GM19467 (cell line): ENCODE results near the gene CNTN4.

Experiments
- ATAC-seq: cut with Tn5 transposase; IDR thresholded peaks from one replicate; pipeline ENCODE4 v1.9.1; 2021; ENCODE audit warnings: mild to moderate bottlenecking, moderate library complexity; ENCODE audit not compliant: unreplicated experiment

The CNTN4 gene

GRCh38 chr3:2375376-2375775 is 276.7 kb downstream of the CNTN4 start:
- no peak for ATAC-seq

- ATAC-seq, result no peak
Observed at GRCh38 chr3:2377281-2377680, 278.6 kb downstream of the CNTN4 start.

DNA sequence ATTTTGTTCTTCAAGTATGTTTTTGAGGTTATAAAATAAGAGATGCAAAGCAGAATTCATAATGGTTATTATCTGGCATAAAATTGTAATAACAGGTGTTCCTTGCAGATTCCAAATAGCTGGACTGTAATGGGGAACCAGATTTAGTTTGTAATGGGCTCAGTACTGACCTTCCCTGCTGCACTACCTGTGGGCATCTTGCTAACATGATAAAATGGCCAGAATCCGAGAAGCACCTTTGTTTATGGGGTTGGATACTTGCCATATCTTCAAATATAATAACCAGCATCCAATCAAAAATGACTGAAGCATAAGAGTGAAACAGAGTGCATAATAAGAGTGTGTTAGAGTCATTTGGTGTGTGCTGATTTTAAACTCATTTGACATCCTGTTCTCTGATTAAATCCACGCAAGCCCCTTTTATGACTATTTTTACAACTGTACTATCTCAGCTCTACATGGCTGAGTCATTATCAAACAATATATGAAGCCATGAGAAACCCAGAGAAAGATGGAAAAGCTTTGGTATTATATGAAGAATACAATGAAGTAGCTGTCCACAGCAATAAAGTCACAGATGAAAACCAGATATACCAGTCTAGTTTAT is 292.4 kb downstream of the CNTN4 start:
- ATAC-seq, result no peak

GRCh38 chr3:2391896-2392295 is 293.2 kb downstream of the CNTN4 start:
- no peak for ATAC-seq

GRCh38 chr3:2392981-2393380 is 294.3 kb downstream of the CNTN4 start:
- ATAC-seq, result no peak

- no peak for ATAC-seq
Observed at GRCh38 chr3:2415083-2415482, 316.4 kb downstream of the CNTN4 start.

DNA sequence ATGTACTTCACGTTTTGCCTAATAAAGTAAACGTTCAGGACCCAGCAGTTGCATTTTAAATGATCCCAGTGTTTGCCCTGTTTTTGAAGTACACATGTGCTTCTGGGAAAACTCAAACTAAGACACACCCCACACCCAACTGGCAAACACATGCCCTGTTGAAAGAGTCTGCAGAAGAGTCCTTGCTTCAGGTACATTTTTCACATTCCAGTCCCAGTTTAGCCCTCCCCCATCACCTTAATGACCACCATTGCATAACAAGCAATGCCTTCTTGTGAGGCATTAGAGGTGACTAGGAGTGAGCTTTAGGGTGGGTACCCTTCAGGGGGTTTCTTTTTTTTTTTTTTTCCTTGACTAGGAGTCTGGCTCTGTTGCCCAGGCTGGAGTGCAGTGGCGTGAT is 322.3 kb downstream of the CNTN4 start:
- no peak for ATAC-seq

GRCh38 chr3:2423143-2423542 is 324.5 kb downstream of the CNTN4 start:
- ATAC-seq, result no peak

DNA sequence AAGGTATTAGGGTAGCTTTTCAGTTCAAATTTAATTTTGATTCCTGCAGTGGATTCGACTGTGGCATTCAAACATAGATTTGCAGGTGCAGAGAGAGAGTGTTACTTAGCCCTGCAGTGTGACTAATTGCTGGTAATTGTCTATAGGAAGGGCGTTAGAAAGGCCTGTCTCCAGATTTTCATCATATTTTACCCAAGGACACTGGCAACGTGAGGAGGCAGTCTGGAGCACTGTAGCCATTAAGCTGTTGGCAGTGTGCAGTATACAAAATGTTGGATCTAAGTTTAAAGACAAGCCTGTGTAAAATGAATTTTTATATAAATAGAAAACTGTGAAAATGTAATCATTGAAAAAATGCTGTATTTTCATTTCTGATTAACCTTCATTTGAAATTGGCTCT is 342.9 kb downstream of the CNTN4 start:
- ATAC-seq, result no peak

DNA sequence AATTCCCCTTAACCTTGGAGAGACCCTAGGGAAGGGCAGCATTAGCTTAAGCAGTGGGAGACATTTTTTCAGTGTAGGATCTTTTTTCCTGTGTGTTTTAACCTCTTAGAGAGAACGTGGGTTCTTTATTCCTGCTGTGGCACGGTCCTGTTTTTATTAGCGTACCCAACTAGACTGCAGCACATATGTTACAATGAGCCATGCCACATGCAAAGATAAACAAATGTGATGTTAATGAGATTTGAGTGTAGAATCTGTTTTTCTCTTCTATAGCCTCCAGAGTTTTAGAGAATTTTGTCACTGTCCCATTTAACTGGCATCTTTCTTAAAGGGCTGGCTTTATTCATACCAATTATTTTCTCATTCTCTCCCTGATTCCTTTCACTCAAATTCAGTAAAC is 347.5 kb downstream of the CNTN4 start:
- ATAC-seq, result no peak

DNA sequence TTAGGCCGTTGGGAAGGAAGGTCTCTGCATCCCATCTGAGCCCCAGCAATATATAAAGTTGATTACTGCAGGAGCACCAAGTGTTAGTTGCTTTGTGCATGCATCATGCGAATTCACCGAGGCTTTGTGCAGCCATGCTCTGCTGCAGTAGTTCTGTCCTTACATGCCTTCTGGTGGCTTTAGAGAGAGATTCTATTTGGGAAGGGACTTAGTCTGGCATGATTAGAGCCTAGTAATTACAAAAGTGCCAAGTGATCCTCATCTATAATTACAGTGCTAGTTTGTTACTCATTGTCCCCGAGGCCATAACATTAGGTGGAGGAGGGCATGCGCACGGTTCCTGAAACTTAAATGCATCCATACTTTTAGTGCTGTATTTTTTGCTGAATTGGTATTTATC is 353.6 kb downstream of the CNTN4 start:
- ATAC-seq, result no peak

DNA sequence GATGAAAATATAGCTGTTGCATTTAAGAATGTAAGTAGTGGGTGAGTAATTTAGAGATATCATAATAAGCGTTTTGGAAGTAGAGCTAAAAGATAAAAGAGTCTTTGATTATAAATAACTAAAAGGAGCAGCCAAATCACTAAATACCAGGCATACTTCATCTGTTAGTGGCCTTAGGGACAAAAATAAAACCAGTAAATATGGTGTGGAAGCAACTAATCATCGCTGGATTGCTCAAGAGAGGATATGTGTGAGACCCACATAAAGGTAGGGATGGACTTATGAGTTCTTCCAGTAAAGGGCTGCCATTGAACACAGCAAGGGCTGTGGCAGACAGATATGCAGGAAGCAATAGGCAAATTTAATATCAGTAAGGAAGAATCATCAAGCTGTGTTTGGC is 356.2 kb downstream of the CNTN4 start:
- ATAC-seq, result no peak

GRCh38 chr3:2456788-2457187 is 358.1 kb downstream of the CNTN4 start:
- ATAC-seq, result no peak

DNA sequence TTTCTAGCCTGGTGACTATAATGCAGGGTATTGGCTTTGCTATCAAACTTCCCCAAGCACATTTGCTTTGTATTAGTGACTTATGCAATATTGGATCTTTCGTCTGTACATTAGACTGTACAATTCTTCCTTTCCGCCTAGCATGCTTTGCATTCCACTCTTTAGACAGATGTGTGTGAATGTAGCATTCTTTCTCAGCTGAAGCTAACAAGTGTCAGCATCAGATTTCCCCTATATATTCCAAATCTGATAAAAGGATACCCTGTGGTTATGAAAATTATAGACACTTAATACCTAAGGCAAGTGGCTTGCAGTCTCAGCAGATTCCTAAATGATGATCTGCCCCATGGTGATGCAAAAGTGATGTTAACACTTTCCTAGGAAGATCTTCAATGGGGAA is 360.1 kb downstream of the CNTN4 start:
- ATAC-seq, result no peak

DNA sequence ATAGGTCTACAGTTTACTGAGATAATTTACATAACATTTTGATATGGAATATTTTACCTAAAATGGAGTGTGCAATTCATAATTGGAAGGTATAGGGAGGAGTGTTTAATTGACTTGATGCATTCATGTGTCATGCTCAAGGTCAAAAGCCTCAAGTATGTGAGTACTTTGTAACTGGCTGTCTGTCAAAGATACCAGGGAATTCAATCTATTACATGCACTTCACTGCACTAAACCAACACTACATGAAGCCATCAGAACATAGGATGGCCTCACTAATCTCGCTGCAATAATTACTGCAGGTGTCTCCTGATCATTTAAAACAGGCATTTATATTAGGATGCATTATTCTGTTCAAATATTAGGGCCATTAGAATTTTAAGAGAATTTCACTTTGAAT is 367.2 kb downstream of the CNTN4 start:
- ATAC-seq, result no peak

GRCh38 chr3:2468816-2469215 is 370.1 kb downstream of the CNTN4 start:
- ATAC-seq, result no peak

DNA sequence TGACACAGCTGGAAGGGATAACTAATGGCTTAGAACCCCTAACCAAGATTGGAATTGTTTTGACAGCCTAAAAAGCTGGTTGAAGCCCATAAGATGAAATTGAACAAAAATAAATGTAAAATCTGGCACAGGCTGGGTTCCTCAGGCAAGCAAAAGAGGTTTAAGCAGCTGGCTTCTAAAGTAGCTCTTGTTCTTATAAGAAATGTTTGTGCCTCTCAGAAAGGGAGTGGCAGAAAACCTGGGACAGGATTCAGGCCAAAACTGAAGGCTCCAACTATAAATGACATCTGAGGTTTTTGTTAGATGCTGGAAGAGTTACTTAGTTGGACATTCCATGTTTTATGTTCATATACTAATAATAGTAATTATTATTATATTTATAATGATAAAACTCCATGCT is 378.3 kb downstream of the CNTN4 start:
- ATAC-seq, result no peak

- no peak for ATAC-seq
Observed at GRCh38 chr3:2477620-2478019, 379.0 kb downstream of the CNTN4 start.

DNA sequence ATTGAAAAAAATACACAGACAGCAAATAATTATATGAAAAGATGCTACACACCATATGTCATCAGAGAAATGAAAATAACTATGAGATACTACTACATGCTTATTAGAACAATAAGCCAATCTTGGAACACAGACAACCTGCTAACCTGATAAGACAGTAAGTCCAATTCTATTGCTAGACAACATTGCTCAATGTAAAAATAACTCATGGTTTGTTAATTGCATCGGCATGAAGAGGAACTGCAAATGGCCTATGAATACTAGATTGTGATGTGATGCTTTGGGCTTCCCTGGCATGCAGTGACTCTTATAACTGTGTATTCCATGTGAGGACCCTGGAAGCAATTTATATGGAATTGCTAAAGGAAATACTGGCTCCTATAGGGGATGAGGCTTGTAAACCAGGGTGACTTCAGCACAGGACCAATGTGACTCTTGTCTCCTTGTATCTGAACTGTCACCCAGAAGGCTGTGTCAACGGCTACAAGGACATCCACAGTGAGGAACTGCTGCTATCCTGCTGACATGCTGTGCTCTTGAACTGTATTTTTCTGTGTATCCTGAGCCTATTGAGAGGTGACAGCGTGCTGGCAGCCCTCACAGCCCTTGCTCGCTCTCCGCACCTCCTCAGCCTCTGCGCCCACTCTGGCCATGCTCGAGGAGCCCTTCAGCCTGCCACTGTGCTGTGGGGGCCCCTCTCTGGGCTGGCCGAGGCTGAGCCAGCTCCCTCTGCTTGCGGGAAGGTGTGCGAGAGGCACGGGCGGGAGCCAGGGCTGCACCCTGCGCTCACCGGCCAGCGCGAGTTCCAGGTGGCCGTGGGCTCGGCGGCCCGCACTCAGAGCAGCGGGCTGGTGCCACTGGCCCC is 385.7 kb downstream of the CNTN4 start:
- ATAC-seq, result no peak

DNA sequence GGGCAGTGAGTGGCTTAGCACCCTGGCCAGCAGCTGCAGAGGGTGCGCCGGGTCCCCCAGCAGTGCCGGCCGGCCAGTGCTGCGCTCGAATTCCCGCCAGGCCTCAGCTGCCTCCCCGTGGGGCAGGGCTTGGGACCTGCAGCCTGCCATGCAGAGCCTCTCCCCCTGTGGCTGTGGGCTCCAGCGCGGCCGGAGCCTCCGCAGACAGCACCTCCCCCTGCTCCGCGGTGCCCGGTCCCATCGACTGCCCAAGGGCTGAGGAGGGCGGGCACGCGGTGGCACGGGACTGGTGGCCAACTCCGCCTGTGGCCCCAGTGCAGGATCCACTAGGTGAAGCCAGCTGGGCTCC is 386.3 kb downstream of the CNTN4 start:
- ATAC-seq, result no peak

GRCh38 chr3:2495746-2496145 is 397.1 kb downstream of the CNTN4 start:
- ATAC-seq, result no peak

DNA sequence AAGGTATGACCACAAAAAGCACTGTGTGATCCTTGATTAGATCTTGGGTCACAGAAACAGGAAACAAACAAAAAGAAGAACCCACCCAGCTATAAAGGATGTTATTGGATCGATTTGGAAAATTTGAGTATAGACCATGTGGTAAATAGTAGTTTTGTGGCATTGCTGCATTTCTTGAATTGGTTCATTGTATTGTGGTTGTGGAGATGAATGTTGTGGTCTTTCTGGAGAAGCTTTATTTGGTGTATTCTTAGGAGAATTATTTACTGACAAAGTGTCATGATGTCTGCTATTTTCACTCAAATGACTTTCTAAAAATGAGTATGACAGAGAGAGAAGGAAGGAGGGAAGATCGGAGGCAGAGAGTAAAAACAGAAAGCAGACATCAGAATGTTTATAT is 406.2 kb downstream of the CNTN4 start:
- no peak for ATAC-seq

DNA sequence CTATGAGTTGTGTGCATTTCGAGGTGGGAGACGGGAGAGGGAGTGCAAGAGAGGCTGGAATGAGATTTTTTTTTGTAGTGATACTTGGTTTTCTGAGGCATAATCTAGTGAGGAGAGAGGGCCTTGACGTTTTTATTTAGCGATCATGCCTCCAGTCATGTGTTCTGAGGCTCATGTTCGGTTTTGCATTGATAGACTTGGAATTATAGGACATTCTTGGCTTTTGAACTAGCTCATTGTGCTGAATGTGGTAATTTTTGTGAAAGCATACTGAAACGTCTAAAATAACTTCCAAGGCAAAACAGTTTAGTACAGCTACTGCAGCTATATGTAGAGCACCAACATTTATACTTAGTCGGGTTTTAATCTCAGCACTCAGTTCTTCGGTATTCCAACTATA is 408.1 kb downstream of the CNTN4 start:
- no peak for ATAC-seq
